ENCODE results near the gene LRRC47.

The LRRC47 gene

DNA sequence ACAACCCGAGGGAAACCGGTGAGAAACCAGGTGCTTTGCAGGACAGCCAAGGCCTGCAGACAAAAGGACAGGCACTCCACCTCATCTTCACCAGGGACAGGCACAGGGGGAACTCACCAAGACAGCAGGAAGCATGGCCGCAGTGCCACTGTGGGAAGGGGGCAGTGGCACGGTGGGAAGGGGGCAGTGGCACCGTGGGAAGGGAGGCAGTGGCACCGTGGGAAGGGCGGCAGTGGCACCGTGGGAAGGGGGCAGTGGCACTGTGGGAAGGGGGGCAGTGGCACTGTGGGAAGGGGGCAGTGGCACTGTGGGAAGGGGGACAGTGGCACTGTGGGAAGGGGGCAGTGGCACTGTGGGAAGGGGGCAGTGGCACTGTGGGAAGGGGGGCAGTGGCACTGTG is 28.4 kb upstream of the LRRC47 start:
- Histone ChIP-seq H3K36me3 (ENCODE audit: insufficient read depth, low read length) (peaks cover 65% of the 10 kb centered on the region), H3K4me2 (ENCODE audit: low read length) (no peak overlapping the region), H3K4me3 (ENCODE audit: low read length) (no peak overlapping the region), H3K9me3 (replicated peaks; ENCODE audit: low read length) (no peaks in the 10 kb centered on the region), H3K27me3 (ENCODE audit: control insufficient read depth, insufficient read depth, low read length) (no peaks in the 10 kb centered on the region), H3K9ac (ENCODE audit: low read depth, low read length) (no peak overlapping the region), H3K4me1 (ENCODE audit: control insufficient read depth, insufficient read depth, low read length) (no peaks in the 10 kb centered on the region)

- no peak overlapping the region for H3K4me2 ChIP-seq (ENCODE audit: low read length)
- H3K9me3 ChIP-seq (replicated peaks; ENCODE audit: low read length), result no peaks in the 10 kb centered on the region
- no peak overlapping the region for H3K4me3 ChIP-seq (ENCODE audit: low read length)
- peaks cover 44% of the 10 kb centered on the region for H3K36me3 ChIP-seq (ENCODE audit: insufficient read depth, low read length)
- no peak overlapping the region for H3K9ac ChIP-seq (ENCODE audit: low read depth, low read length)
- no peaks in the 10 kb centered on the region for H3K27me3 ChIP-seq (ENCODE audit: control insufficient read depth, insufficient read depth, low read length)
- no peaks in the 10 kb centered on the region for H3K4me1 ChIP-seq (ENCODE audit: control insufficient read depth, insufficient read depth, low read length)
Observed at GRCh38 chr1:3822421-3822820, 26.1 kb upstream of the LRRC47 start.

DNA sequence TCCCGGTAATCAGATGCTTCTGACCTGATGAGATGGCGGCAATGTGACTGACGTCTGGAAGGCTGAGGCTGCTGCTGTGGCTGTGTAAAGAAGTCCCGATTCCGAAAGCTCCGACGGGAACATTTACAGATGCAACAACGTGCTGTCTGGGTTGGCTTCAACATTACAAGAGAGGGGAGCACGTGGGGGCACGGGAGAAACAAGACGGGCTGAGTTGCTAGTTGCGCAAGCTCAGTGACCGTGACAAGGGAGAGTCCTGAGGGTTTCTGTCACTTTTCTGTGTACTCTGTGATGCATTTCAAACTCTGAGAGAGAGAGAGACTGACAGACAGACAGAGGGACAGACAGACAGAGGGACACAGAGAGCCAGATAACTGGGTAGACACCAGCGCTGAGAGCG is 25.6 kb upstream of the LRRC47 start:
- Histone ChIP-seq H3K27me3 (ENCODE audit: control insufficient read depth, insufficient read depth, low read length) (no peaks in the 10 kb centered on the region), H3K4me1 (ENCODE audit: control insufficient read depth, insufficient read depth, low read length) (no peaks in the 10 kb centered on the region), H3K9me3 (replicated peaks; ENCODE audit: low read length) (no peaks in the 10 kb centered on the region), H3K4me3 (ENCODE audit: low read length) (no peak overlapping the region), H3K4me2 (ENCODE audit: low read length) (no peak overlapping the region), H3K9ac (ENCODE audit: low read depth, low read length) (no peak overlapping the region), H3K36me3 (ENCODE audit: insufficient read depth, low read length) (peaks cover 42% of the 10 kb centered on the region)

DNA sequence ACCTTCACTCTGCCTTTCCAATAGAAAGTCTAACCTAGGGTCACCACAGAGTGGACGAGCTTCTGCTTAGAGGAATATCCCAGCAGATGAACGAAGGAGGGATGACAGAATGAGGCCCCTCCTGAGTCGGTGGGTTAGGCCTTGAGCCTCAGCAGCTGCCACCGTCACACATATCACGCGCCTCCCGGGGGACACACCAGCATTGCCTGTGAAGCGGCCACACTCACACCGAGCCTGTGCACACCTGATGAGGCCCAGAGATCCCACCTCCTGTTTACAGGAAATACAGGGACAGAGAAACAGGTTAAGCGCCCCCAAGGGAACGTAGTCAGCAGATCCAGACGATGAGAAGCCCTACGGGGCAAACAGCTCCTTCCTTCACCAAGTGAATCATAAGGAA is 25.1 kb upstream of the LRRC47 start:
- Histone ChIP-seq H3K9me3 (replicated peaks; ENCODE audit: low read length) (no peaks in the 10 kb centered on the region), H3K36me3 (ENCODE audit: insufficient read depth, low read length) (peaks cover 45% of the 10 kb centered on the region), H3K9ac (ENCODE audit: low read depth, low read length) (no peak overlapping the region), H3K27me3 (ENCODE audit: control insufficient read depth, insufficient read depth, low read length) (no peaks in the 10 kb centered on the region), H3K4me2 (ENCODE audit: low read length) (no peak overlapping the region), H3K4me1 (ENCODE audit: control insufficient read depth, insufficient read depth, low read length) (no peaks in the 10 kb centered on the region), H3K4me3 (ENCODE audit: low read length) (no peak overlapping the region)

- Histone ChIP-seq H3K9me3 (replicated peaks; ENCODE audit: low read length) (no peaks in the 10 kb centered on the region), H3K36me3 (ENCODE audit: insufficient read depth, low read length) (peaks cover 47% of the 10 kb centered on the region), H3K4me3 (ENCODE audit: low read length) (no peak overlapping the region), H3K4me2 (ENCODE audit: low read length) (no peak overlapping the region), H3K27me3 (ENCODE audit: control insufficient read depth, insufficient read depth, low read length) (no peaks in the 10 kb centered on the region), H3K9ac (ENCODE audit: low read depth, low read length) (no peak overlapping the region), H3K4me1 (ENCODE audit: control insufficient read depth, insufficient read depth, low read length) (no peaks in the 10 kb centered on the region)
Observed at GRCh38 chr1:3821004-3821403, 24.7 kb upstream of the LRRC47 start.

GRCh38 chr1:3820316-3820715 is 24.0 kb upstream of the LRRC47 start:
- Histone ChIP-seq H3K4me2 (ENCODE audit: low read length) (no peak overlapping the region), H3K9me3 (replicated peaks; ENCODE audit: low read length) (no peaks in the 10 kb centered on the region), H3K9ac (ENCODE audit: low read depth, low read length) (no peak overlapping the region), H3K36me3 (ENCODE audit: insufficient read depth, low read length) (peaks cover 40% of the 10 kb centered on the region), H3K4me1 (ENCODE audit: control insufficient read depth, insufficient read depth, low read length) (no peaks in the 10 kb centered on the region), H3K27me3 (ENCODE audit: control insufficient read depth, insufficient read depth, low read length) (no peaks in the 10 kb centered on the region), H3K4me3 (ENCODE audit: low read length) (no peak overlapping the region)

GRCh38 chr1:3819771-3820200 is 23.5 kb upstream of the LRRC47 start:
- no peaks in the 10 kb centered on the region for H3K4me1 ChIP-seq (ENCODE audit: control insufficient read depth, insufficient read depth, low read length)
- H3K9me3 ChIP-seq (replicated peaks; ENCODE audit: low read length), result no peaks in the 10 kb centered on the region
- H3K9ac ChIP-seq (ENCODE audit: low read depth, low read length), result no peak overlapping the region
- peaks cover 44% of the 10 kb centered on the region for H3K36me3 ChIP-seq (ENCODE audit: insufficient read depth, low read length)
- no peaks in the 10 kb centered on the region for H3K27me3 ChIP-seq (ENCODE audit: control insufficient read depth, insufficient read depth, low read length)
- H3K4me3 ChIP-seq (ENCODE audit: low read length), result no peak overlapping the region
- no peak overlapping the region for H3K4me2 ChIP-seq (ENCODE audit: low read length)

- Histone ChIP-seq H3K36me3 (ENCODE audit: insufficient read depth, low read length) (peaks cover 39% of the 10 kb centered on the region), H3K27me3 (ENCODE audit: control insufficient read depth, insufficient read depth, low read length) (no peaks in the 10 kb centered on the region), H3K4me2 (ENCODE audit: low read length) (no peak overlapping the region), H3K9me3 (replicated peaks; ENCODE audit: low read length) (no peaks in the 10 kb centered on the region), H3K4me1 (ENCODE audit: control insufficient read depth, insufficient read depth, low read length) (no peaks in the 10 kb centered on the region), H3K9ac (ENCODE audit: low read depth, low read length) (no peak overlapping the region), H3K4me3 (ENCODE audit: low read length) (no peak overlapping the region)
Observed at GRCh38 chr1:3817821-3818597, 21.7 kb upstream of the LRRC47 start.

DNA sequence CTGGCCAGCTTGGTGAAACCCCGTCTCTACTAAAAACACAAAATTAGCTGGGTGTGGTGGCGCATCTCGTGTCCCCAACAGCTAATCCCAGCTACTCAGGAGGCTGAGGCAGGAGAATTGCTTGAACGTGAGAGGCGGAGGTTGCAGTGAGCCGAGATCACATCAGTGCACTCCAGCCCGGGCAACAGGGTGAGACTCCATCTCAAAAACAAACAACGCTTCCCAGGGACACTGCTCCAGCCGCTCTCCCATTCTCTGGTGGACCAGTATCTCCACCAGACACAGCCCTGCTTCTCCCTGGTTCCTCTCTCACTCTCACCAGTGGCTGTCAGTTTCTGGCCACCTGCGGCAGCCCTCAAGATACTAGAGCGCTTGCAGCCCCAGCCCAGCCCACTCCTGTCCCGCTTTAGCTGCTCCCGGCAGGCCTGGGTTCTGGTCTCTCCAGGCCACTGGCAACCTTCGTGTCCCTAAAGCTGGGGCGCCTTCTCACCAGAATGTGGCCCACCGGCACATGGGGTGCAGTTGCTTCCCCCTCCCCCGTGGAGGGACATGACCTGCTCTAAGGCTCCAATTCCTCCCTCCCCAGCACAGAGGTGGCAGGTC is 20.9 kb upstream of the LRRC47 start:
- Histone ChIP-seq H3K4me2 (ENCODE audit: low read length) (no peak overlapping the region), H3K9me3 (replicated peaks; ENCODE audit: low read length) (no peaks in the 10 kb centered on the region), H3K27me3 (ENCODE audit: control insufficient read depth, insufficient read depth, low read length) (no peaks in the 10 kb centered on the region), H3K36me3 (ENCODE audit: insufficient read depth, low read length) (peaks cover 31% of the 10 kb centered on the region), H3K9ac (ENCODE audit: low read depth, low read length) (no peak overlapping the region), H3K4me3 (ENCODE audit: low read length) (no peak overlapping the region), H3K4me1 (ENCODE audit: control insufficient read depth, insufficient read depth, low read length) (no peaks in the 10 kb centered on the region)

GRCh38 chr1:3816331-3817137 is 20.2 kb upstream of the LRRC47 start:
- peaks cover 26% of the 10 kb centered on the region for H3K36me3 ChIP-seq (ENCODE audit: insufficient read depth, low read length)
- H3K4me2 ChIP-seq (ENCODE audit: low read length), result no peak overlapping the region
- no peak overlapping the region for H3K4me3 ChIP-seq (ENCODE audit: low read length)
- H3K27me3 ChIP-seq (ENCODE audit: control insufficient read depth, insufficient read depth, low read length), result no peaks in the 10 kb centered on the region
- no peaks in the 10 kb centered on the region for H3K9me3 ChIP-seq (replicated peaks; ENCODE audit: low read length)
- no peaks in the 10 kb centered on the region for H3K4me1 ChIP-seq (ENCODE audit: control insufficient read depth, insufficient read depth, low read length)
- no peak overlapping the region for H3K9ac ChIP-seq (ENCODE audit: low read depth, low read length)

GRCh38 chr1:3814771-3815561 is 18.7 kb upstream of the LRRC47 start:
- Histone ChIP-seq H3K9me3 (replicated peaks; ENCODE audit: low read length) (no peaks in the 10 kb centered on the region), H3K27me3 (ENCODE audit: control insufficient read depth, insufficient read depth, low read length) (no peaks in the 10 kb centered on the region), H3K9ac (ENCODE audit: low read depth, low read length) (no peak overlapping the region), H3K4me3 (ENCODE audit: low read length) (no peak overlapping the region), H3K4me2 (ENCODE audit: low read length) (no peak overlapping the region), H3K4me1 (ENCODE audit: control insufficient read depth, insufficient read depth, low read length) (no peaks in the 10 kb centered on the region), H3K36me3 (ENCODE audit: insufficient read depth, low read length) (peaks cover 15% of the 10 kb centered on the region)
